ENCODE results near the gene WHRN.
A peak's percentile ranks its signal among the peaks of the same experiment; 100 is the strongest.

WHRN gene

GRCh38 chr9:114397848-114398605, 107.2 kb downstream of the WHRN start:
- peak; percentile 94 to 96 for DNase-seq (ENCODE audit: low read depth in 2 of 2)

DNA sequence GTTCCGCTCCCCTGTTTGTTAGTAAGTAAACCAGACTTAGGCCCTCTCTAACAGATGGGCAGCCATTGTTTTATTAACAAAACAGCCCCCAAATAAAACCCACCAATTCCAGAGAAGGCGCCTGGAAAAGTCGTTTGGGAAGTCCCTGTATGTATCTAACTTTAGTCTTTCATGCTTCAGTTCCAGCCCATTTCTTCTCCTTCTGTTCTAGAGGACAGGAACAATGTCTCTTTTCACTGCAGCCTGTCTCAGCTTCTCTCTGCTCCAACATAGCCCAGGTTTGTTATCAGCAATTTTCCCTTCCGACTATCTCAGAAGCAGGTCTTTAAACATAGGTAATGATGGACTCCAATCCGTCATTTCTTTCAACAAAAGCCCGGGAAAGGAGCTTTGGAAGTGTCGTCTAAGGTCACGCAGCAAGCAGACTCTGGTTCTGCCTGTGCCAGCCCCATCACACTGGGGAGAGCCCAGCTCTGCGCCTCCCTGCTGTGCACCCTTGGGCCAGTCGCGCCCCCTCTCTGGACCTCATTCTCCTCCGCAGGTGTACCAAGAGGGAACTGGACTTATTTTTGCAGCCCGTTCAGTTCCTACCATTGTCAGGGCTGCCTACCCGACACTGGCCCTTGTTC, 107.9 kb downstream of the WHRN start:
- no peak for DNase-seq (ENCODE audit: low read depth in 2 of 2)

- no peak for DNase-seq (ENCODE audit: low read depth in 2 of 2)
Observed at GRCh38 chr9:114396558-114397218, 108.6 kb downstream of the WHRN start.

DNA sequence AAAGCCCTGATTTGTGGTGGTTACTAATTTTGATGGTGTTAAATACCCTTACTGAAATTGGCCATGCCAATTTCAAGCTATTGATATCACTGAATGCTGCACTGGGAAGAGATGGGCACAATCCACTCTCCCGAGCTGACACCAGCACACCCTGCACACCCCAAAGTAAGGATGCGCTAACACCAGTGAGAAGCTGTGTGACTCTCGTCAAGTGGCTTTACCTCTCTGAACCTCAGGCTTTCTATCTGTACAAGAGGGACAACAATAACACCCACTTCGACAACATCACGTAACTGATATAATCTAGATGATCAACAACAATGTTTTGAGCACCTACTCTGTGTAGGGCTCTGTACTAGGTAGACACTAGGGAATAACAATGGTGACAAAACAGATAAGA, 109.5 kb downstream of the WHRN start:
- DNase-seq (ENCODE audit: low read depth in 2 of 2), result no peak

- DNase-seq (ENCODE audit: low read depth in 2 of 2), result no peak
Observed at GRCh38 chr9:114395334-114395617, 110.0 kb downstream of the WHRN start.

- DNase-seq (ENCODE audit: low read depth in 2 of 2), result no peak
Observed at GRCh38 chr9:114394523-114395333, 110.5 kb downstream of the WHRN start.

- DNase-seq (ENCODE audit: low read depth in 2 of 2), result no peak
Observed at GRCh38 chr9:114392749-114393112, 112.5 kb downstream of the WHRN start.

DNA sequence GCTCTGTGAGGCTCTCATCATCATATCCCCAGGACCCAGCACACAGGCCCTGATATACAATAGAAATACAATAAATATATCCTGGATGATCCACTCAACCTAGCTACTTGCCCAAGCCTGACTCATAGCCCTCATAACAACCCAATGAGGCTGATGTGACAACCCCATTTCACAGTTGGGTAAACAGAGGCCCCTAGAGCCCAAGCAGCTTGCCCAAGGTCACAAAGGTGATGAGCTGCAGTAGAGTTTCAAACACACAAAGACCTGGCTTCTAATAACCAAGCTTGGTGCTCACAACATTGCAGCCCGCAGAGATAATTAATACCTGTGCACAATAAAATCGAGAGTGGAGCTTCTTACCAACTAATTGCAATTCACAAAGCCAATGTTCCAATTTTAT, 114.3 kb downstream of the WHRN start:
- DNase-seq (ENCODE audit: low read depth in 2 of 2), result no peak

- DNase-seq (ENCODE audit: low read depth in 2 of 2), result no peak
Observed at GRCh38 chr9:114389612-114390368, 115.5 kb downstream of the WHRN start.

DNA sequence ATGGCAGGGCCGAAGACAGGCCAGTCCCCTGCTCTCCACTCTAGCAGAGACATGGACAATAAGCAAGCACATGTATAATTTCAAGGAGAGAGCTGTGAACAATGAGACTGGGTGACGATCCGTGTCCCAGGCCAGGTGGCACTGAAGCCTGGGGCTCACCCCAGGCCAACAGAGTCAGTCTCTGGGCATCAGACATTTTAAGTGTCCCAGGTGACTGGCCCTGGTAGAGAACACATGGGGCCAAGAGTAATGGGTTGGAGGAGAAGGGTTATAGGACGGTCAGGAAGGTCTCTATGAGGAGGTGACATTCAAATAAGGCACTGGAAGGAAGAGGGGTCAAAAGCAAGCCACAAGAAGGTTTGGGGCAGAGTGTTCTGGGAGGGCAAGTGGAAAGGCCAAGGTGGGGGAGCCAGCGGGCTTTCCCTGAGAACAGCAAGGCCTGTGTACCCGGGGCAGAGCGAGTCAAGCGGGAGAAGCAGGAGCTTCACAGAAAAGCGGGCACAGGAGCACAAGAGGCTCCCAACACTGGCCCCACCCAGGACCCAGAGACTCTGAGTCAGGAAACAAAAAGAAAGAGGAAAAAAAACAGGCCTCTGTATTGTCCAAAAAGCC, 116.4 kb downstream of the WHRN start:
- DNase-seq (ENCODE audit: low read depth in 2 of 2), result no peak

GRCh38 chr9:114388357-114388682, 117.0 kb downstream of the WHRN start:
- no peak for DNase-seq (ENCODE audit: low read depth in 2 of 2)

DNA sequence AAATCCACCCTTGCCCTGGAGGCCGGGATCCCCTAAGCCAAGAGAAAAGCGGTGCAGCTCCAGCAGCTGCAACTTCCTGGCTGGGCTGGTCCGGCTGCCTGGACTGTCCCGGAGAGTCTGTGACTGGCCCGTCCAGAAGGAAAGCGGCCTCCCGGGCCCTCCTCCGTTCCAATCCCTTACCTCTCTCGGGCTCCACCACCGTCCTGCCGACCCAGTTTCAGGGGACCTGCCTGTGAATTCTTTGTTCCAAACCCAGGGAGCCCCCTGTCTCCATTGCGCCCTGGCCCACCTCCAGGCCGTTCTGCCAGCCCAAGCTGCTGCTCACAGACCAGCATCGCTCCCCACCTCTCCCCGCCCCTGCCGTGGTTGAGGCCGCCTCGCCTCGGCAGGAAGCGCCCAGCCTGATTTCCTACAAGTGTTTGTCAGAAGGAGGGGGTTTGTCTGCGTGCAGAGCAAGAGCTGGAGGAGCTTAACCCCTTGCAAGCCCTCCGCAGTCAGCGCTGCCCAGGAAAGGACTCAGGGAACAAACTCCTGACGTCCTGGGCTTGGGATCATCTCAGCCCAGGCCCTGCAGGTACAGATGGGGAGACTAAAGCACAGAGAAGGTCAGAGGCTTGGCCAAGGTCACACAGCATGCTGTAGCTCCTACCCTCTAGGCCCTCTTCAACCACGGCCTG, 117.5 kb downstream of the WHRN start, which contains the start of gene AKNA:
AKNA (minus strand) TSS at position 303 of the 677 bp plus-strand sequence. CDS start 6,649 bp downstream, outside the sequence.
- DNase-seq (ENCODE audit: low read depth in 2 of 2), result peak; percentile 74 to 78

DNA sequence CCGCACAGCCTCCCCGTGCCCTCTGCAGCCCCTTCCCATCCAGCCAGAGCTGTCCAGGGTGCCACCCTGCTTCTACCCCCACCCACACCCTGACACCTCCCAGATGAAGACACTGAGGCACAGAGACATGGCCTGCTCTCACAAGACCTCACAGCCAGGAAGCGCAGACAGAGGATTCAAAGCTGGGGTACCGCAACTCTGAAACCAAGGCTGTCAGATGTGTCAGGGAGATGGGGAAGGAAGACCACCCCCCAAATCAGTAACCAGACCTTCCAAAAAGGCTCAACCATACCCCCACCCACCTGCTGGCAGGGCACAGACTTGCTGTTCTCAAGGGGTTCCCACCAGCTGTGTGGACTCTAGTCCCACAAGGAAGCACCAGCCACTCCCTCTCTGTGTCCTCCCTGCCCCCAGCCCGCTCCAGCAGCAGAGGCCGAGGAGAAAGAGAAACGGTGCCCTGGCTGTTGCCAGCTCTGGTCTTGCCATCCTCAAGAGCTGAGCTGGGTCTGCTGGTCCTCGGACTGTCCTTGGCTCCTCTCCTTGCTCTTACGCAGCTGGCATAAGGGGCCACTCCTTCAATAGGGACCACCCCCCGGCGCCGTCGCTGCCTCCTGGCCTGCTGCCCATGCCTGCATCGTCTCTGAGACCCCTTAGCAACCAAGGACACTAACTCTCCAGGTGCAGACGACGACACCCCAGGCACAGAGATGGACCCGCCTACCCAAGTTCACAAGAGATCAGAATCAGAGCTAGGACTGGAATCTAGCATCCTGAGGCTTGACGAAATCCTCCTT, 118.2 kb downstream of the WHRN start:
- DNase-seq (ENCODE audit: low read depth in 2 of 2), result no peak

- no peak for DNase-seq (ENCODE audit: low read depth in 2 of 2)
Observed at GRCh38 chr9:114386361-114386885, 118.8 kb downstream of the WHRN start.

DNA sequence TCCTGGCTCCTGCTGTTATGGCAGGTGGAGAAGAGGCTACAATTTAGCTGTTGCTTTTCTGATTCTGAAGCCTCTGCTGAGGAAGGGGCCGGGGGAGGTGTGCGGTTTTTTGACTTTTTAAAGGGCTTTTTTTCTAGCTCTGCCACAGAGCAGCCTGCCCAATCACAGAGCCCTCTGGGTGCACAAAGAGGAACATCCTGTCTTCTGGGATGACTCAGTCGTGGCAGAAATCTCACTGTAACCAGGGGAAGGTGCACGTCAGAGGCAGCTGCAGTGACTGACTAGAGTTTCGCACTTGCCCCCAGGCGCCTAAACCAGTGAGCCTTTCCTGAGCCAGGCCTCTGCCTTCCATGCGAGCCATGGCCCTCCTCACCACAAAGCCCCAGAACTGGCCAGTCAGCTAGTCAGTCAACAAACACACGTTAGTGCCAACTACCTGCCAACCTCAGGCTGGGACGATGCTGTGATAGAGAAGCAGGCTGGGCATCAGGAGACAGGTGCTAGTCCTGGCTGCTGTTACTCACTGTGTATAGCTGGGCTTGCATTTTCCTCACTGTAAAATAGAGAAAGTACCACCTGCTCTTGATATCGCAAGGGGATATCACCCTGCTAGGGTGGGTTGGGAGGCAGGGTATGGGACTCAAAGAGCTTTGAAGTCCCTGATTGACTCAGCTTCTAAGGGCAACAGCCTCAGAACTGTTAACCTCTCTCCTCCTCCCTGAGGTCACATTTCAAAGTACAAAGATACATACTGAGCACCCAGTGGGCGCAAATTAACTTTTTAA, 119.7 kb downstream of the WHRN start:
- DNase-seq (ENCODE audit: low read depth in 2 of 2), result peak; percentile 83 to 87

- no peak for DNase-seq (ENCODE audit: low read depth in 2 of 2)
Observed at GRCh38 chr9:114384836-114385396, 120.4 kb downstream of the WHRN start.

- no peak for DNase-seq (ENCODE audit: low read depth in 2 of 2)
Observed at GRCh38 chr9:114384341-114384740, 120.9 kb downstream of the WHRN start.

DNA sequence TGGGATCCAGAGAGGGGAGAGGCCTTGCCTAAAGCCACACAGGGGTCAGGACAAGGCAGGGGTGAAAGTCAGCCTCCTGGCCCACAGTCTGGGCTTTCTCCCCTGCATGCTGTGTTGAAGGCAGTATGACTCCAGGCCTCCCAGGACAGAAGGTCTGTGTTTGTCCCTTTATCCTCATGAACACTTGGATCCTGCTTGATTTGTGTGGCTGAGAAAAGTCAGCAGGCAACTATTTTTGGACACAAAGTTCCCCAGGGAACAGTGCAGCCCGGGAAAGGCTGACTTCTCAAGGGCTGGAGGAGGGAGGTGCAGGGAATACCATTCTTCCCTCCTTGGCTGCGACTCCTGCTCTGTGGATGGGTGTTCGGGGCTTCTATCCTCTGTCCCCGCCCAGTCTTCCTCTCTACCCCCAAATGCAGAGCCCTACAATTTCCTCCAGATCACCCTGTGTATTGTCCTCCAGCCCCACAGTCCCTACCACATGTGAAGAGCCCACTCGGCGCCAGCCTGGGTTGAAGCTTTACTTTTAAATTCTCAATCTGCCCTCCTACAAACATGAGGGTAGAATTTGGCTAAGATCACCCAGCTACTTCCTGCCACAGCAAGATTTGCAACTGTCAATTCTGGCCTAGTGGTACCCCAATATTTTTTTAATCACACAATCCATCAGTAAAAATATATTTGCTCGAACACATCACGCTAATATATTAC, 121.6 kb downstream of the WHRN start:
- no peak for DNase-seq (ENCODE audit: low read depth in 2 of 2)

Measured in stimulated activated CD8-positive, alpha-beta memory T cell treated with anti-CD3 and anti-CD28 coated beads, Interleukin-15, amount 100 ng/mL, for 48 hours (primary cell).